Right kidney (tissue), 1 donor: ENCODE measurements around the gene MEGF6.

Experiments used
- DNase-seq: peaks from one replicate; pipeline ENCODE4 v3.0.0-alpha.2; 2016

Gene MEGF6

DNA sequence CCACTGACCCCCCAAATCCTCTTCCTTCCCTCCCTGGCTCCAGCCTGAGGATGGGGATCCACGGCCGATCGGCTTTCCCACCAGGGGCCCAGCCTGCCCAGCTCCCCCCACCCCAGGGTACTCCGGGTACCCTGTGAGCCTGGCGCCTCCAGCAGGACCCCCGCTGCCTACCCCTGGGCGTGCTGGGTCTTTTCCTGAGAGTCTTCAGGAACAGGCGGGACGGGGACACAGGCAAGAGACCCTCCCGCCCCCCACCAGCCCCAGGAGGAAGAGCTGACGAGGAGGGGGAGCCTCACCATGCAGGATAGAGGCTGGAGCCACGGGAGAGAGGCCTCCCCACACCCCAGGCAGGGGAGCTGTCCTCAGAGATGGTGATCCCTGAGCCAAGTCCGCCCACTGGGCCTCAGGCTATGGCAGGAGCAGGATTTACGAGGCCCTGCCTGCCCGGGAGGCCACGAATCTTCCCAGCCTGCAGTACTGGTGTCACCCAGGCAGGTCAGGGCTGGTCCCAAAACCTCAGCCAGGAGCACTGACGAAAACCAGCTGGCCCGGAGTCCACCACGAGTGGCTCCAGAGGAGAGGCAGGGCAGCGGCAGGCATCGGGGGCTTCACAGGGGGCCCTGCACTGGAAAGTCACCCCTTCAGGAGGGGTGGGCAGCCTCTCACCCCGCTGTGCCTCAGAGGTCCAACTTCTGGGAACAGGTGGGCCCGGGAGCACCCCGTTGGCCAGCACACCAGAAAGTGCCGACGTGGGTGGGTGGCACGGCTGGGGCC lies 58.0 kb downstream of the MEGF6 start:
- DNase-seq, result peak; percentile 52

DNA sequence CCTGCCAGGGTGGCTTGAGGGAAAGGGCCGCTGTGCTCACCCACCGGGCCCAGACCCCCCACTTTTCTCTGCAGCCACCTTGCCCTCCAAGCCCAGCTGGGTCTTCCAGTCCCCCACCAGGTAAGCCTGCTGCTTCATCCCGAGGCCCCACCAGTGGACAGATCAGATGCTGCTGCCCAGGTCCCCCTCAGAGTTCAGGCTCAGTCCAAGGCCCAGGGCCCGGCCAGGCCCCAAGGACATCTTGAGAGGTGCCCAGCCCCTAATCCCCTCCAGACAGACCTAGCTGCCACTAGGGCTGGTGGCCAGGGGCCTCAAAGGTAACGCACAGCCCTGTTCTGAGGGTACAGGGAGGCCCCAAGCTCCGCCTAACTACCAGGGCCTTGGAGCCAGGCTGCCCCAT lies 58.6 kb downstream of the MEGF6 start:
- DNase-seq, result no peak

DNA sequence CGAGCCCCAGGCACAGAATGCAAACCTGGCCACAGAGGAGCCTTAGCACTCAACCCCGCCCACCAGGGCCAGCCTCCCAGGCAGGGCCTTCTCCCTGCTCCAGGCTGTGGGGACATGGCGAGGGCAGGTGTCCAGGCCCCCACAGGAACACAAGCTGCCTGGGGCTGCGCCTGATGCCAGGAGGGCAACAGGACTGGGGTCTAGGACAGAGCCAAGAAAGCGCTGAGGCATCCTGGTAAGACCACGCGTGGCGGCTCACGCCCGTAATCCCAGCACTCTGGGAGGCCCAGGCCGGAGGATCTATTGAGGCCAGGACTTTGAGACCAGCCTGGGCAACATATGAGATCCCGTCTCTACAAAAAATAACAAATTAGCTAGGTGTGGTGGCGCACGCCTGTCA lies 59.1 kb downstream of the MEGF6 start:
- DNase-seq, result no peak

DNA sequence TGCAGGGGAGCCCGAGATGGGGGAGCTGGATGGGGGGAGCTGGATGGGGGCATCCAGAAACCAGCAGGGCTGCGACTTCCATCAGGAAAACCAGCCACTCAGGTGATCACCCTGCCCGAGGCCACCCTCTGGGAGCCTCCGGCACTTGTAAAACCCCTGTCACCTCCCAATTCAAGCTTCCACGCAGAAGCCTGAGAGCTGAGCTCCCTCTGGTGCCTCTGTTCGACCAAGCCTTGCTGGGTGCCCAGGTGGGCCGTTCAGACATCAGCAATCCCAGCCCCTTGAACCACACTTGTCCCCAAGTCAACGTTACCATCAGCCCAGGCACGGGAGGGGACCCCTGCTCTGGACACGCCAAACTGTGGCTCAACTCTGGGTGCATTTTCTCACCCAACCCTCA lies 59.6 kb downstream of the MEGF6 start:
- DNase-seq, result no peak

DNA sequence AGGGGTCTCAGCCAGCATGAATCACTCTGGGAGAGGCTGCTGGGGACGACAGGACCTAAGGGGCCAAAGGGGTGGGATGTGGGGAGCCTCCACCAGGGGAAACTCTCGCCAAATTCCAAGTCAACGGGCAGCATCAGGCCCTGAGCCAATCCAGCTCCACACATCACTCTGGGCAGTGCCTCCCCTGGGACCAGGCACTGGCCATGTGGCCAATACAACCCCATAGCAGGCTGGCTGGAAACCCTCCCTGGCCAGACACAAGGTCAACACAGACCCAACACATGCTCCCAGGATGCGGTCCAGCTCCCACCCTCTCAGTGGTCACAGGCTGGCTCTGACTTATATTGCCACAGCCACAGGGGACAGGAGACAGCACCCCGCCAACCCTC lies 60.0 kb downstream of the MEGF6 start:
- no peak for DNase-seq

DNA sequence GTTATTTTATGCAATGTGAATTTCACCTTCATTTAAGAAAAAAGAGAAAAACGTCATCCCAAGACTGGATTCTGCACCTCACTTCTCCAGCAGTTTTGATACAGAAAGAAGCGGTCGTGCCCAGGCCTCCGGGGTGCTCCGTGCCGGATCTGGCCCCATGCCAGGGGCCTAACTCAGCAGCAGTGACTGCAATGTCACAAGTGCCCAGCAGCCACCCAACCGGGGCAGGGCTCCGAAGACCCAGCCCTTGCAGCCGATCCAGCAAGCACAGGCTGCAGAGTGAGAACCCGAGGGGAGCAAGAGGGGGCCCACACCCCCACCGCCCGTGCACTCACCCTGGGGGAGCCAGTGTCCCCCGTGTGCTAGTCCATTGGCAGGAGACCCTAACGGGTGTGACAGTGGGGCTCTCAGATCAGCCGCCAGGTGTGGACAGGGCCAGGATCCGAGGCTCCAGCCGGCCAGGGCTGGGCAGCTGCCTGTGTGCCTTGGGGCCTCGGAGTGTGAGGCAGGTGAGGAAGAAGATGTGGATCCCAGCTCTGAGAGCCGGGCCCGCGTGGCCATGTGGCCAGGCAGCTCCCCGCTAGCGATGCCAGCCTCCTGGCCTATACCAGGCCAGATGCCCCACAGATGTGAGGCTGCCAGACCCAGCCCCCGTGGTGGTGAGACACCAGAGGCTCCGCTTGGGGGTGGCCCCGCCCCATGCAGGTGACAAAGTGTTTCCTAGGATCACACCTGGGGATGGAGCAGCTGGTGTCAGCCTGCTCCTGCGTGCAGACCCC lies 60.6 kb downstream of the MEGF6 start:
- no peak for DNase-seq

DNA sequence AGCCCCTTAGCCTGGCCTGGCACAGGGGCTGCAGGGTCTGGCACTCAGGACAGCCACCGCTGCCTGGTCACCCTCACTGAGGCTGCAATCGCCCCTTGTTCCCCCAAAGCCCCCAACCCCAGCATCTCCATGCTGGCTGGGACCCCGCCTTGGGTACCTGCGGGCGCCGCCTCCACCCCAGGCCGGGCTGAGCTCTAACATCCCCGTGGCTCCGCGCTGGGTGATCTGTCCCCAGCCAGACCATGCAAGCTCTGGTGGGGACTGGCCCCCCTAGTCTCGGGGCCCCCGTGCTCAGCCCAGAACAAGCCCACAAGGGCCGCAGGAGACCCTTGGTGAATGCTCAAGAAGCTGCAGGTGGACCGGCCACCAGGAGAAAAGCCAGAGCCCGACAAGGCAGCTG lies 62.4 kb downstream of the MEGF6 start:
- no peak for DNase-seq

DNA sequence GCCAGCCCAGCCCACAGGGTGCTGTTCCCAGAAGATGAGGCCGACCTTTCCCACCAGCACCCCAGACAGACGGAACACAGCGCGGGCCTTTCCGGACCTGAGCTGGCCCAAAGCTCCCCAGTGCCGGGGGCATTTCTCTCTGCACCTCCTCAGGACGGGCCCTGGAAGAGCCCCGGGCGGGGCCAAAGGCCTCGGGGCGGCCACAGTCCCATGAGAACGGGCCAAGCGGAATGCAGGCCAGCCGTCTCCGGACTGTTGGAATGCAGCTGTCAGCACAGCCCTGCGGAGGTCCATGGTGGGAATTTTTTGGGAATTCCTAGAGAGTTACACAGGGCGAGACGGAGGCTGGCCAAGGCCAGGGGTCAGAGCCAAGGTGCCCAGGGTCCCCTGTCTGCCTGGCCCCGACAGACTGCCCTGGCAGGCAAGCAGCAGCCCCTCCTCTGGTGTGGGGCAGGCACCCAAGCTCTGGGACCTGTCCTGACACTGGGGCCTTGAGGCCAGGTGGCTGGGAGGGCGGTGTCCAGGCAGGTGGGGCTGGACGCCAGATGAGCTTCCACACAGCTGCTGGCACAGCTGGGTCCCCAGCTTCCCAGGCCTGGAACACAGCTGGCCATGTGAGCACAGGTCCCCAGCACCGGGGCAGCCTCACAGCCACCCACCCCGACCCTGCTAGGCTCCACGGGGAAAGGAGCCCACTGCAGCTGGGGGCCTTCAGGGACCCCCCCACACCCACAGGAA lies 63.0 kb downstream of the MEGF6 start:
- no peak for DNase-seq

DNA sequence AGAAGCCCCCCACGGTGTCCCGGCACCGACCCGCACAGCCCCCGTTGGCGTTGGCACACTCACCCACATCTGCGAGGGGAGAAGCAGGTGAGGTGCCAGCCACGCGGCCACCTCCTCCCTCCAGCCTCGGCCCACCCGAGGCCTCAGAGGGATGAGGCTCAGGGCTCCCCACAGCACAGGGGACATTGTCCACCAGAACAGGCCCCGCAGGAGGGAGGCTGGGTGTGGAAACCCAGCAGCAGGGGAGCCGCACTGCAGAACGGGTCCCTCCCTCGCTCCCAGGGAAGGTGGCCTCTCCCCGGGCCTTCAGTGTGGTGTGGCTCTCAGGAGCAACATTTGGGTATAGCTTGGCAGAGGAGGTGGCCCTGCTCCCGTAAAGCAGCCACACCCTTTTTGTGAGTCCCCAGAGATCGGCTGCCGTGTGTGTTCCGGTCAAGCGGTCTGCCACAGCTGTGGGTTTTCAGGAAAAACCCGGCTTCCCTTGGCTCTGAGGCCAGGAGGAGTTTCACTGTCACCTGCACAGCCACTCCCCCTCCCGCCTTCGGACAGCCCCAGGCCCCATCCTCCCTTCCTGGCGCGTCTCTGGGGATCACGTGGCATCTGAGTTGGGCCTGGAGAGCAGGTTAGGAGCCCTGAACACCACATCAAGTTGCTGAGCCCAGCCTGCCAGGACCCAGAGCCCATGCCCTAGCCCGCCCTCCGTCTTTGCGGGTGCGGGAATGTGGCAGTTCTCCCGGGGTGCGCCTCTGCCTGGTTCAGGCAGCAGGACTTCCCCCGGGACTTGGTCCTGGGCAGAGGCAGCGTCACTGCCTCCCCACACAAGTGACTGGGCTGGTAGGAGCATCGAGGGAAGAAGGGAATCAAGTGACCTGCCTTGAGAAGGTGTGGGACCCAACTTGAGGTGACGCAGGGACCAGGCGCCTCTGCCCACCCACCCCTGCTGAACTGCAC lies 64.0 kb downstream of the MEGF6 start:
- DNase-seq, result peak; percentile 42

DNA sequence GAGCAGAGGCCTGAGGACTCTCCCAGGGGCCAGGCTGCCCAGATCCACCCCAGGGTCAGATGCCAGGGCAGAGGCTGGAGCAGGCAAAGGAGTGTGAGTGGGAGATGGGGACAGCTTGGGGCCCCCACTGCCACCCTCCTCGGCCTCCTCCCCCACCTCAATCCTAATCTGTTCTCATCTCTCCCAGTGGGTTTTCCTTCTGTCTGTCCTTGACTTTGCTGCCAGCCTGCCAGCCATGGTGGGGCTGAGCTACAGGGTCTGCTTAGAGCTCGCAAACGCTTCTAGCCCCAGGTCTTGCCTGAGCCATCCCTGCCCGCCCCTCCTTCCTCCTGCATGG lies 65.3 kb downstream of the MEGF6 start:
- no peak for DNase-seq

DNA sequence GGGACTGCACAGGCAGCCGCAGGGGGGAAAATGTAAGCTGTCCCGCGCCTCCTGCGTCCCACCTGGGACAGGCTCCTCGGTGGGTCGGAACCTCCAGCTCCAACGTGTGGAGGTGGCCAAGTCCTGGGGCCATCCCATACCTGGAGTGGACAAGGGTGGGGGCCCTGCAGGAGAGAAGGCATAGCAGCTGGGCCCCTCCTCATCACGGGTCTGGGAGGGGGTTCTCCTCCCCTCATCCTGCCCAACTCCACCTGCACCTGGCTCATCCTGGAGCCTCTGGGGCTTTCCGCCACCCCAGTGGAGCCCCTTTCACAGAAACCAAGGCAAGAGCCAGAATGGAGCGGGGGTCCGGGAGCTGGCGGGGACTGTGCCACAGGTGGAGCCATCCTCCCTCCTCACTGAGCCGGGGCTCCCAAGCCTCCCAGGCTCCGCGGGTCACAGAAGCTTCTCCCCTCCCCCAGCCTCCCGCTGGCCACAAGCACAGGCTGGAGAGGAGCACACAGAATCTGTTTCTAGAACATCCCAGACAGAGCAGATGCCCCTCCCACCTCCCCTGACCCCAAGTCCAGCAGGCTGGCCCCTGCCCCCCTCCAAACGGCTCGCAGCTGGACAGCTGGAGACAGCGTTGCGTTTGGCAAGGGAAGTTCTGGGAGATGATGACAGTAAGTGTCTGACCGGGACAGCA lies 65.8 kb downstream of the MEGF6 start:
- no peak for DNase-seq

DNA sequence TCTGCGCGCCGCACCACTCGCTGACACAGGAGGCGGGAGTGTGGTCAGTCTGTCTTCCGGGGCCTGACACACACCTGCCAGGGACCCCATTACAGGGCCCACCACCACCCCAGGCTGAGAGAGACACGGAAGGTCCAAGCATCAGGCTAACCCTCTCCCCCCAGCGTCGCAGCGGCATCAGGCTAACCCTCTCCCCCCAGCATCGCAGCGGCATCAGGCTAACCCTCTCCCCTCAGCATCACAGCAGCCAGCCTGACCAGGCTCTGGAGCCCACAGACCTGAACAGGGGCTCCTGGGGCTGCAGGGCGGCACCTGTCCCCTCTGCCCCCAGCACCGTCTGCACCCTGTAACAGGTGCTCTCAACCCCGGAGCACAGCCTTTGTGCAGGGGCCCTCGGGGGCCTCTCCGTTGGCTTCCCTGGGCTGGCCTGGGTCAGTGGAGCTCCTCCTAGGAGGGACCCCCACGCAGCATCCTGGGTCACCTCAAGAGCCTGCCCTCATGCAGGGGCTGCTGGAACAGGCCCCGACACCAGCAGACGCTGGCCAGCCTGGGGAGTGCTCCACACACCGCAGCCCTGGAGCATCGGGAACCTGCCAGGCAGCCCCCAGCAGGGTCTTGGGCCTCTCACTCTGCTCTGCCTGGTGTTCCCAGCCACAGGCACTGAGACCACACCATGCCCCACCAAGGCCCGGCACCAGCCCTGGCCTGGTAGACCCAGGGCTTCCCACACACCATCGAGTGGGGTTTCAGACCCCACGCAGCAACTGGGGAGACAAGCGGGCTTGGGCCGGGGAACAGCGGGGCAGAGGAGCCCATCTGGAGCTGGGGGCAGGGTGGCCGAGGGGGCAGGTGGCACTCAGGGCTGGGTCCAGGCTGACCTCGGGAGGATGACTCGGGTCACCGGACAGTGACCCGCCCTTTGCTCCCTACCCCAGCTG lies 67.0 kb downstream of the MEGF6 start:
- no peak for DNase-seq

DNA sequence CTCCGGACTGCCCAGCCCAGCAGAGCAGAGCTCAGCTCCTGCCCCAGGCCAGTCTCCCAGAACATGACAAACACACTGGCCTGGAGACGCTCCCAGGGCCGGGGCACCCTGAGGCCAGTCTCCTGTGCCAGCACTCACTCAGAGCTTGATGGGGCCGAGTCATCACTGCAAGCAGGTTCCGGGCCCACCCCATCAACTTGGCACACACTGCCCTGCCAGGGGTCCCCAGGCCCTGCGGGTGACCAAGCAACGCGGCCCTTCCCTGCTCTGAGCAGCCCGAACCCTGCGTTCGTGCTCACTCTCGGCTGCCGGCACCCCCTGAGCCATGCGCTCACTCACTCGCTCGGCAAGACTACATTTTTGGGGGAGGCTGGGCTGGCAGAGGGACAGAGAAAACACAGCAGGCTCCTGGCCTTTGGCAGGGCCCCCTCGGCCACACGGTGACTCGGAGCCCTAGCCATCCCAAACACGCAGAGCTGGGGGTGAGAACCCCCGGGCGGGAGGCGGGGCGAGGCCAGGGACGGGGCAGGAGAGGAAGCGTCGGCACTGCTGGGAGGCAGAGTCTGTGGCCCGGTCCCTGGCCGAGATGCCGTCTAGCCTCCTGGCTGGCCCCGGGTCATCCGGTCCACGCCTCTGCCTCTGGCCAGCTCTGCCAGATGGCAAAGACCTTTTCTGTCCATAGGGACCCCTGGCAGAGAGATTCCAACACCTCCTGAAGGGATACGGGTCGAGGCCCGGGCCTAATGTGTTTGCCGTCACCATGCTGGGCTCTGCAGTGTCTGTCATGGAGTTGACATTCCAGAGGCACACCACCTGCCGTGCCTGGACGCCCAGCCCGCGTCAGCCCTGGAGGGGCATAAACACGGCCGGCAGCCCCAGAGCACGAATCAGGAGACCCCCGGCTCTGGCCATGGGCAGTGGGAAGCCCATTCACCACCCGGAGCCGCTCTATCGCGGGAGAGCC lies 68.0 kb downstream of the MEGF6 start:
- peak; percentile 42 for DNase-seq

DNA sequence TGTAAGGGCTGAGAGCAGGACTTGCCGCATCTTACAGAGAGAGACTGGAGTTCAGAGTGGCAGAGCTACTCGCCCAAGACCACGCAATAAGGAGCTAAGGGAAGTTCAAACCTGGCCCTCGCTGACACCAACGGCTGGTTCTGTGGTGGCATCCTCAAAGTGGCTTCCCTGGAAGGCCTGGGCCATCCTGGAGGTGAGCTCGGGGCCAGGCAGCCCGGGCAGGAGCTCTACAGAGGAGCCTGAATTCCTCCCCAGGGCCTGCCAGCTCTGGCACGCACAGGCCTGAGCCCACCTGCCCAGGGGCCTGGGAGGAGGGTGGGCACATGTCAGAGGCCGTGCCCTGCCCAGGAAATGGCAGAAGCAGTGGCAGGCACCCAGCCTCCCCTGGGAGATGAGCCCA lies 68.6 kb downstream of the MEGF6 start:
- DNase-seq, result no peak

DNA sequence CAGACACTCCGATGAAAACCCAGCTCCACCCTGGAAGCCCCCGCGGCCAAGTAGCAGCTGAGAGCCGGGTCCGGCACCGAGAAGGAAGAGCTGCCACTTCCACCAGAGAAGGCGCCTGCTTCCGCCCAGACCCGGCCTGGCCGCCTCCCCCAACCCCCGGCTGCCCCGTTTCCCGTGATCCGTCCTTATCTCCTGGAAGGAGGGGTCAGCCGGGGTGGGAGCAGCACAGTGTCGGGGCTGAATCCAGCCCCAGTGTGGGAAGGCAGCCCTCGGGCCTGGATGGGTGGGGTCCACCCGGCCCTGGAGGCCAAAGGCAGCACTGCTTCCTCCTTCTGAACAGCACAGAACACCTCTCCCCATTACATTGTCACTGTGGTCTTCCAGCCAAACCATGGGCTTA lies 69.4 kb downstream of the MEGF6 start:
- DNase-seq, result no peak

DNA sequence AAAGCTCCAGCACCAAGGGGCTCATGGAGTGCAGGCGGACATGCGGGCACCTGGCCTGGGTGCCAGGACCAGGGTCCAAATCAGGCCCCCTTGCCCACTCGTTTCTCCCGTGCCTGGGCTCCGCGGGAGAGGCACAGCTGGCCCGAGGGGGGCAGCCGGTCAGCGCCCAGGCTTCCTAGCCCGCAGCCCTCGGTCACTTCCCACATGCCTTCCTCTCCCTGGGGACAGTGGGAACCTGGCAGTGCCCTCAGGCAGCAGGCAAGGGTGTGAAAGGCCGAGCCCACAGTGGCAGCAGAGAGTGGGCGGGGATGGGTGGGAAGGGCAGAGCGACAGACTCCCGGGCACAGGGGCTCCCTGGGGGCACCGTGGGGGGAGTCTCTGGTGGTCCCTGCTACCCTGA lies 69.8 kb downstream of the MEGF6 start:
- no peak for DNase-seq

DNA sequence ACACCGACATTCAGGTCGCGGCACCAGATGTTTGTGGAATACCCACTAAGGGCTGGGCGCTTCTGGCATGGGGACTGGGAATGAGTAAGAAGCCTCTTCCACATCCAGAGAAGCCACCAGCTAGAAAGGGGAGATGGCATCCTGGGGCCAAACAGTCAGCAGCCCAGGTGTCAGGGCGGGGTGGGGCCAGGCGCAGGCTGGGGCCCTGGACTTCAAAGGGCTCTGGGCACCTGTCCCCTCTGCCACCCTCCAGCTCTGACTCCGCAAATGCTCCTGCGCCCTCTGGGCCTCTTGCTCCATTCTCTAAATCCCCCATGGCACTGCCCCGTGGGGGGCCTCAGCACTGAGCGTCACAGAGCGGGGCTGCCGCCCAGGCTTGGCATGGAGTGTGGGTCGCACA lies 70.4 kb downstream of the MEGF6 start:
- no peak for DNase-seq

DNA sequence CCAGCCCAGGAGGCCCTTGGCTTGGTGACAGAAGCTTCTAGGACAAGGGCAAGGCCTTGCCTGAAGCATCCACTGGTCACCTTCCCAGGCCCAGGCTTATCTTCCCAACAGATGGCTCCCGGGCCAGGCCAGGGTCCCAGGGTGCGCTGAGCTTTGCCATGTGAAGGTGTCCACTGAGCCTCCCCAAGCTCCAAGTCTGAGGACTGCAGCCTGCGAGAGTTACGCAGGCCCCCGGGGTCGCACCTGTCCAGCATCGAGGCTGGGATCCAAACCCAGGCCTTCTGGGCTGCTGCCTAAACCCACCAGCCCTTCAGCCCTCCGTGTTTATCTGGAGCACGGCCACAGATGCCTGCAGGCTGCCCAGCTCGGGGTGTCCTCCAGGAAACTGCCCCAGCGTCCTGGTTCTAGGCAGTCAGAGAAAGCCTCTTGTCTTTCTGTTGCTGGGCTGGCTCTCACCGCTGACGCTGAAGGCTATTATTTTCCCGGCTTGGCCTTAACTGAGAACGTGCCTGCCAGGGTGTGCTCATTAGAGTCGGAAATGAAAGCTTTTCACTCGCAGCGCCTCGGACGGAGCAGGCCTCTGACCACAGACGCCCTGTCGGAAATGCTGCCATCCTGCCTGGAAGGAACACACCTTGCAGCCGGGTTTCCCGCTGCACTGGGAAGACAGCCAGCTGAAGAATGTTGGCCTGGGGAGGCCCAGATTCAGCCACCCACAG lies 71.4 kb downstream of the MEGF6 start:
- DNase-seq, result no peak

DNA sequence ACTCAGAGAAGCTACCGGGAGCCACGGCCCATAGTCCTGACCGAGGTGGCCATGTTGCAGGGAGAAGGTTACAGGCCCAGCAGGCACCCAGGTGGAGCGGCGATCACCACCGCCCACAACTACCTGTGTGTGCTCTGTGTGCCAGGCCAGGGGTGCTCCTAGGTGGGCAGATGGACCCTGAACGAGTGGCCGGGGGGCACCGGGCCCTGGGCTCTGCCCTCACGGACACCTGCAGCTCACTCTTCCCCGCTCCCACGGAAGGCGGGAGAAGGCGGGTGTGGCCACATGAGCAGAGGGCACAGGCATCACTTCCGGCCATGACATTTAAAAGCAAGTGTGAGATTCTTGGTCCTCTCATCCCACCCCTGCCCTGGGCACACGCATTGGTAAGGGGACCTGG lies 73.9 kb downstream of the MEGF6 start:
- no peak for DNase-seq
